SK-N-SH treated with all-trans-retinoic acid at 6 μM for 48 hours (cell line): ENCODE results near the gene NBEA.

ENCODE experiments used
- ATAC-seq: fragments of 200-7000 bp; cut with Tn5 transposase; 3 replicates; pipeline ENCODE4 v1.9.1; 2020; ENCODE audit warnings: mild to moderate bottlenecking, moderate library complexity
- ARNTL ChIP-seq: fragments of 450-650 bp; formaldehyde crosslinking; IDR thresholded peaks from 2 replicates; pipeline ENCODE4 v1.5.0; 2020; ENCODE audit warnings: low read depth, mild to moderate bottlenecking, moderate library complexity, borderline replicate concordance
- BACH2 ChIP-seq: fragments of 250-450 bp; sonication (Bioruptor Pico); IDR thresholded peaks from 2 replicates; pipeline ENCODE4 v1.9.0; 2021; ENCODE audit warnings: mild to moderate bottlenecking, borderline replicate concordance
- ESRRG ChIP-seq: fragments of 250-450 bp; sonication (Bioruptor Pico); IDR thresholded peaks from 2 replicates; pipeline ENCODE4 v1.6.1; 2021; ENCODE audit warnings: mild to moderate bottlenecking
- GLIS3 ChIP-seq: fragments of 250-450 bp; sonication (Bioruptor Pico); IDR thresholded peaks from 2 replicates; pipeline ENCODE4 v1.5.0; 2020; ENCODE audit warnings: mild to moderate bottlenecking, moderate library complexity
- ISL1 ChIP-seq: fragments of 250-450 bp; sonication (Bioruptor Pico); IDR thresholded peaks from 2 replicates; pipeline ENCODE4 v2.1.2; 2022; ENCODE audit warnings: mild to moderate bottlenecking, moderate library complexity
- OSR1 ChIP-seq: fragments of 250-450 bp; sonication (Bioruptor Pico); IDR thresholded peaks from 2 replicates; pipeline ENCODE4 v1.8.0; 2022; ENCODE audit warnings: moderate library complexity, mild to moderate bottlenecking, inconsistent platforms
- RARB ChIP-seq: fragments of 250-450 bp; sonication (Bioruptor Pico); IDR thresholded peaks from 2 replicates; pipeline ENCODE4 v1.8.0; 2021; ENCODE audit warnings: mild to moderate bottlenecking, moderate library complexity
- SNAI2 ChIP-seq: fragments of 250-450 bp; sonication (Bioruptor Pico); IDR thresholded peaks from 2 replicates; pipeline ENCODE4 v1.5.0; 2020; ENCODE audit warnings: mild to moderate bottlenecking, moderate library complexity
- TCF4 ChIP-seq: fragments of 250-450 bp; sonication (Bioruptor Pico); IDR thresholded peaks from 2 replicates; pipeline ENCODE4 v1.8.0; 2021; ENCODE audit warnings: mild to moderate bottlenecking, moderate library complexity, borderline replicate concordance
- TOX ChIP-seq: fragments of 250-450 bp; sonication (Bioruptor Pico); IDR thresholded peaks from 2 replicates; pipeline ENCODE4 v1.8.0; 2021; ENCODE audit warnings: mild to moderate bottlenecking, moderate library complexity, borderline replicate concordance
- ZC3H10 ChIP-seq: fragments of 250-450 bp; sonication (Bioruptor Pico); IDR thresholded peaks from 2 replicates; pipeline ENCODE4 v1.5.1; 2021; ENCODE audit warnings: mild to moderate bottlenecking, moderate library complexity
- ZFP3 ChIP-seq: fragments of 250-450 bp; sonication (Bioruptor Pico); IDR thresholded peaks from 2 replicates; pipeline ENCODE4 v1.5.0; 2020; ENCODE audit warnings: mild to moderate bottlenecking, moderate library complexity
- ZFP30 ChIP-seq: fragments of 450-650 bp; formaldehyde crosslinking; IDR thresholded peaks from 2 replicates; pipeline ENCODE4 v1.5.0; 2022; ENCODE audit warnings: mild to moderate bottlenecking, moderate library complexity
- ZNF565 ChIP-seq: fragments of 450-650 bp; formaldehyde crosslinking; conservative IDR thresholded peaks from 2 replicates; pipeline ENCODE4 v1.5.0; 2020; ENCODE audit warnings: low read depth, mild to moderate bottlenecking, moderate library complexity
- ZNF70 ChIP-seq: fragments of 450-650 bp; formaldehyde crosslinking; IDR thresholded peaks from 2 replicates; pipeline ENCODE4 v1.5.0; 2020; ENCODE audit warnings: mild to moderate bottlenecking, moderate library complexity
- ZNF8 ChIP-seq: fragments of 450-650 bp; formaldehyde crosslinking; IDR thresholded peaks from 2 replicates; pipeline ENCODE4 v1.5.0; 2020; ENCODE audit warnings: mild to moderate bottlenecking, moderate library complexity
- TF ChIP-seq, protein P1 (sequence below): fragments of 250-450 bp; sonication (Bioruptor Pico); IDR thresholded peaks from 2 replicates; pipeline ENCODE4 v1.5.0; 2020; ENCODE audit warnings: mild to moderate bottlenecking, moderate library complexity
- TF ChIP-seq, protein P2 (sequence below): fragments of 250-450 bp; sonication (Bioruptor Pico); IDR thresholded peaks from 2 replicates; pipeline ENCODE4 v1.8.0; 2020; ENCODE audit warnings: mild to moderate bottlenecking, moderate library complexity, borderline replicate concordance
- TF ChIP-seq, protein P3 (sequence below): fragments of 250-450 bp; sonication (Bioruptor Pico); IDR thresholded peaks from 2 replicates; pipeline ENCODE4 v1.5.1; 2020; ENCODE audit warnings: low read depth, mild to moderate bottlenecking, moderate library complexity
- TF ChIP-seq, protein P4 (sequence below): fragments of 250-450 bp; sonication (Bioruptor Pico); IDR thresholded peaks from 2 replicates; pipeline ENCODE4 v1.5.1; 2021; ENCODE audit warnings: mild to moderate bottlenecking, moderate library complexity
- TF ChIP-seq, protein P5 (sequence below): fragments of 250-450 bp; sonication (Bioruptor Pico); IDR thresholded peaks from 2 replicates; pipeline ENCODE4 v1.8.0; 2021; ENCODE audit warnings: low read depth, mild to moderate bottlenecking, moderate library complexity, borderline replicate concordance

Gene NBEA

DNA sequence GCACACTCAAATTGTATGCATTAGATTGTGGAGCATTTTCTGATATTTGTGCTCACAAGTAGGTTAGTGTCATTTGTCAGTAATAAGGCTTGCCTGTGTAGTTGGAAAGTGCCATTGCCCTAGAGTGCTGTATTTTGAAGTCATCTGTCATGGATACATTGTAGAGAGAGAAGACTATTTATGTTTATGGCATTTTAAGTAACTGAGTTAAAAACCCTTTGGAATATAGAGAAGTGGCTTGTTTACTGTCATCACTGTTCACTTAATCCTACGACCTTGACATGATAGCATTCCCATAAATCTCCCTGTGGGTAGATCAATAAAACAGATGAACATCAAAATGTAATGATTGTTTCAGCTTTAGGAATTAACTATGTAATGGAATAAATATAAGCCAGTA lies 423.8 kb downstream of the NBEA start:
- ATAC-seq = no peak
- TF ChIP-seq ZNF8 (CRISPR knock-in tag) = no peak
- no peak for TF ChIP-seq ZC3H10
- no peak for TF ChIP-seq GLIS3 (CRISPR knock-in tag)
- TF ChIP-seq ESRRG (CRISPR knock-in tag) = no peak
- no peak for TF ChIP-seq TCF4
- no peak for TF ChIP-seq RARB (CRISPR knock-in tag)
- TF ChIP-seq, protein P1, sequence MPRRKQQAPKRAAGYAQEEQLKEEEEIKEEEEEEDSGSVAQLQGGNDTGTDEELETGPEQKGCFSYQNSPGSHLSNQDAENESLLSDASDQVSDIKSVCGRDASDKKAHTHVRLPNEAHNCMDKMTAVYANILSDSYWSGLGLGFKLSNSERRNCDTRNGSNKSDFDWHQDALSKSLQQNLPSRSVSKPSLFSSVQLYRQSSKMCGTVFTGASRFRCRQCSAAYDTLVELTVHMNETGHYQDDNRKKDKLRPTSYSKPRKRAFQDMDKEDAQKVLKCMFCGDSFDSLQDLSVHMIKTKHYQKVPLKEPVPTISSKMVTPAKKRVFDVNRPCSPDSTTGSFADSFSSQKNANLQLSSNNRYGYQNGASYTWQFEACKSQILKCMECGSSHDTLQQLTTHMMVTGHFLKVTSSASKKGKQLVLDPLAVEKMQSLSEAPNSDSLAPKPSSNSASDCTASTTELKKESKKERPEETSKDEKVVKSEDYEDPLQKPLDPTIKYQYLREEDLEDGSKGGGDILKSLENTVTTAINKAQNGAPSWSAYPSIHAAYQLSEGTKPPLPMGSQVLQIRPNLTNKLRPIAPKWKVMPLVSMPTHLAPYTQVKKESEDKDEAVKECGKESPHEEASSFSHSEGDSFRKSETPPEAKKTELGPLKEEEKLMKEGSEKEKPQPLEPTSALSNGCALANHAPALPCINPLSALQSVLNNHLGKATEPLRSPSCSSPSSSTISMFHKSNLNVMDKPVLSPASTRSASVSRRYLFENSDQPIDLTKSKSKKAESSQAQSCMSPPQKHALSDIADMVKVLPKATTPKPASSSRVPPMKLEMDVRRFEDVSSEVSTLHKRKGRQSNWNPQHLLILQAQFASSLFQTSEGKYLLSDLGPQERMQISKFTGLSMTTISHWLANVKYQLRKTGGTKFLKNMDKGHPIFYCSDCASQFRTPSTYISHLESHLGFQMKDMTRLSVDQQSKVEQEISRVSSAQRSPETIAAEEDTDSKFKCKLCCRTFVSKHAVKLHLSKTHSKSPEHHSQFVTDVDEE (CRISPR knock-in tag) = no peak
- TF ChIP-seq ARNTL (CRISPR knock-in tag) = no peak
- TF ChIP-seq, protein P2, sequence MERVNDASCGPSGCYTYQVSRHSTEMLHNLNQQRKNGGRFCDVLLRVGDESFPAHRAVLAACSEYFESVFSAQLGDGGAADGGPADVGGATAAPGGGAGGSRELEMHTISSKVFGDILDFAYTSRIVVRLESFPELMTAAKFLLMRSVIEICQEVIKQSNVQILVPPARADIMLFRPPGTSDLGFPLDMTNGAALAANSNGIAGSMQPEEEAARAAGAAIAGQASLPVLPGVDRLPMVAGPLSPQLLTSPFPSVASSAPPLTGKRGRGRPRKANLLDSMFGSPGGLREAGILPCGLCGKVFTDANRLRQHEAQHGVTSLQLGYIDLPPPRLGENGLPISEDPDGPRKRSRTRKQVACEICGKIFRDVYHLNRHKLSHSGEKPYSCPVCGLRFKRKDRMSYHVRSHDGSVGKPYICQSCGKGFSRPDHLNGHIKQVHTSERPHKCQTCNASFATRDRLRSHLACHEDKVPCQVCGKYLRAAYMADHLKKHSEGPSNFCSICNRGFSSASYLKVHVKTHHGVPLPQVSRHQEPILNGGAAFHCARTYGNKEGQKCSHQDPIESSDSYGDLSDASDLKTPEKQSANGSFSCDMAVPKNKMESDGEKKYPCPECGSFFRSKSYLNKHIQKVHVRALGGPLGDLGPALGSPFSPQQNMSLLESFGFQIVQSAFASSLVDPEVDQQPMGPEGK = no peak
- no peak for TF ChIP-seq SNAI2 (CRISPR knock-in tag)
- TF ChIP-seq BACH2 (CRISPR knock-in tag) = no peak
- TF ChIP-seq OSR1 (CRISPR knock-in tag) = no peak
- TF ChIP-seq ZNF565 (CRISPR knock-in tag) = no peak
- no peak for TF ChIP-seq ZFP3 (CRISPR knock-in tag)
- TF ChIP-seq ISL1 (CRISPR knock-in tag) = no peak
- no peak for TF ChIP-seq ZNF70 (CRISPR knock-in tag)

DNA sequence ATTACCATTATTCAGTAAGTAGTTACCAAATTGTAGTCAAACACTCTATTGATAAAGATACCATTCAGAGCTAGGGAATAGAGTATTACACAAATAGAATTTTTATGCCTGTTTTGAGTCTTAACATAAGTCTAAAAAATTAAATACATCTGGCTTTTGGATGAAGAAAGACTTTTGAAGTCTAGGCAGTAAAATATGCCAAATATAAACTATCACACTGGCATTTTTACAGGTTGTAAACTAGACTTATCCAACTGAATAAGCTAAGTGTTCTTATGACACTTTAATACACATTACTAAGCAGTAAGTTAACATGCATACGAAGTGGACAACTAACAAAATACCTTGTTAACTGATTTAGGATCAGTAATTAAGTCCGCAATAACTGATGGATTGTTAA lies 425.5 kb downstream of the NBEA start:
- ATAC-seq = no peak

More for the DNA sequence above, 425.5 kb downstream of the NBEA start:
- TF ChIP-seq ZC3H10 (no peak), GLIS3 (CRISPR knock-in tag) (no peak), ZFP3 (CRISPR knock-in tag) (no peak), OSR1 (CRISPR knock-in tag) (no peak), ZFP30 (CRISPR knock-in tag) (no peak), ZNF565 (CRISPR knock-in tag) (no peak), ESRRG (CRISPR knock-in tag) (no peak), TOX (no peak), ISL1 (CRISPR knock-in tag) (no peak), SNAI2 (CRISPR knock-in tag) (no peak), TCF4 (no peak), ZNF8 (CRISPR knock-in tag) (no peak), ARNTL (CRISPR knock-in tag) (no peak), ZNF70 (CRISPR knock-in tag) (no peak)
- TF ChIP-seq, protein P3, sequence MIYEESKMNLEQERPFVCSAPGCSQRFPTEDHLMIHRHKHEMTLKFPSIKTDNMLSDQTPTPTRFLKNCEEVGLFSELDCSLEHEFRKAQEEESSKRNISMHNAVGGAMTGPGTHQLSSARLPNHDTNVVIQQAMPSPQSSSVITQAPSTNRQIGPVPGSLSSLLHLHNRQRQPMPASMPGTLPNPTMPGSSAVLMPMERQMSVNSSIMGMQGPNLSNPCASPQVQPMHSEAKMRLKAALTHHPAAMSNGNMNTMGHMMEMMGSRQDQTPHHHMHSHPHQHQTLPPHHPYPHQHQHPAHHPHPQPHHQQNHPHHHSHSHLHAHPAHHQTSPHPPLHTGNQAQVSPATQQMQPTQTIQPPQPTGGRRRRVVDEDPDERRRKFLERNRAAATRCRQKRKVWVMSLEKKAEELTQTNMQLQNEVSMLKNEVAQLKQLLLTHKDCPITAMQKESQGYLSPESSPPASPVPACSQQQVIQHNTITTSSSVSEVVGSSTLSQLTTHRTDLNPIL (CRISPR knock-in tag) = no peak
- TF ChIP-seq, protein P4, sequence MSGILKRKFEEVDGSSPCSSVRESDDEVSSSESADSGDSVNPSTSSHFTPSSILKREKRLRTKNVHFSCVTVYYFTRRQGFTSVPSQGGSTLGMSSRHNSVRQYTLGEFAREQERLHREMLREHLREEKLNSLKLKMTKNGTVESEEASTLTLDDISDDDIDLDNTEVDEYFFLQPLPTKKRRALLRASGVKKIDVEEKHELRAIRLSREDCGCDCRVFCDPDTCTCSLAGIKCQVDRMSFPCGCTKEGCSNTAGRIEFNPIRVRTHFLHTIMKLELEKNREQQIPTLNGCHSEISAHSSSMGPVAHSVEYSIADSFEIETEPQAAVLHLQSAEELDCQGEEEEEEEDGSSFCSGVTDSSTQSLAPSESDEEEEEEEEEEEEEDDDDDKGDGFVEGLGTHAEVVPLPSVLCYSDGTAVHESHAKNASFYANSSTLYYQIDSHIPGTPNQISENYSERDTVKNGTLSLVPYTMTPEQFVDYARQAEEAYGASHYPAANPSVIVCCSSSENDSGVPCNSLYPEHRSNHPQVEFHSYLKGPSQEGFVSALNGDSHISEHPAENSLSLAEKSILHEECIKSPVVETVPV (CRISPR knock-in tag) = no peak
- TF ChIP-seq, protein P2 = no peak
- TF ChIP-seq, protein P1 (CRISPR knock-in tag) = no peak
- TF ChIP-seq, protein P5, sequence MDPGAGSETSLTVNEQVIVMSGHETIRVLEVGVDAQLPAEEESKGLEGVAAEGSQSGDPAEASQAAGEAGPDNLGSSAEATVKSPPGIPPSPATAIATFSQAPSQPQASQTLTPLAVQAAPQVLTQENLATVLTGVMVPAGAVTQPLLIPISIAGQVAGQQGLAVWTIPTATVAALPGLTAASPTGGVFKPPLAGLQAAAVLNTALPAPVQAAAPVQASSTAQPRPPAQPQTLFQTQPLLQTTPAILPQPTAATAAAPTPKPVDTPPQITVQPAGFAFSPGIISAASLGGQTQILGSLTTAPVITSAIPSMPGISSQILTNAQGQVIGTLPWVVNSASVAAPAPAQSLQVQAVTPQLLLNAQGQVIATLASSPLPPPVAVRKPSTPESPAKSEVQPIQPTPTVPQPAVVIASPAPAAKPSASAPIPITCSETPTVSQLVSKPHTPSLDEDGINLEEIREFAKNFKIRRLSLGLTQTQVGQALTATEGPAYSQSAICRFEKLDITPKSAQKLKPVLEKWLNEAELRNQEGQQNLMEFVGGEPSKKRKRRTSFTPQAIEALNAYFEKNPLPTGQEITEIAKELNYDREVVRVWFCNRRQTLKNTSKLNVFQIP = no peak
